Measurements from ENCODE around the gene ACSF3. TPM values are rescaled to one million over a fixed set of nuclear protein-coding genes. Genes with fewer than 3 reads are reported as not detected.
A peak's percentile ranks its signal among the peaks of the same experiment; 100 is the strongest.

Gene ACSF3
- total RNA-seq, 2 experiments from 2014 or later = 53.0 to 53.7 TPM

DNA sequence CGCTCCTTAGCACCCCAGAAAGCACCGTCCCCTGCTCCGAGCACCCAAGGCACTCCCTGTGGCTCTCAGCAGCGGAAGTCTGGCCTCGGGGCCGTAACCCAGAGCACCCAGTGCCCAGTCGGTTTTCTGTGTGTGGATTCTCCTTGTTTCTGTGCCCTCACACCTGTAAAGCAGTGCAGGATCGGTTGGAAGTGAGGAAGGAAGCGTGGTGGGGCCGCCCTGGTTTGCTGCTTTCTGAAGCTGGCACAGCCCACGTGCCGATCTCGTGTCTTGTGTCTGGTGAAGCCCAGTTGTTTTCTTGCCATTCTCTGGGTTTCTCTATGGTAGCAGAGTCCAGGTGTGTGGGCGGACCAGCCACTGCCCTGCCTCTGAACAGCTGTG is 3.7 kb downstream of the ACSF3 start:
- ATAC-seq (ENCODE audit: low read depth) = no peak

DNA sequence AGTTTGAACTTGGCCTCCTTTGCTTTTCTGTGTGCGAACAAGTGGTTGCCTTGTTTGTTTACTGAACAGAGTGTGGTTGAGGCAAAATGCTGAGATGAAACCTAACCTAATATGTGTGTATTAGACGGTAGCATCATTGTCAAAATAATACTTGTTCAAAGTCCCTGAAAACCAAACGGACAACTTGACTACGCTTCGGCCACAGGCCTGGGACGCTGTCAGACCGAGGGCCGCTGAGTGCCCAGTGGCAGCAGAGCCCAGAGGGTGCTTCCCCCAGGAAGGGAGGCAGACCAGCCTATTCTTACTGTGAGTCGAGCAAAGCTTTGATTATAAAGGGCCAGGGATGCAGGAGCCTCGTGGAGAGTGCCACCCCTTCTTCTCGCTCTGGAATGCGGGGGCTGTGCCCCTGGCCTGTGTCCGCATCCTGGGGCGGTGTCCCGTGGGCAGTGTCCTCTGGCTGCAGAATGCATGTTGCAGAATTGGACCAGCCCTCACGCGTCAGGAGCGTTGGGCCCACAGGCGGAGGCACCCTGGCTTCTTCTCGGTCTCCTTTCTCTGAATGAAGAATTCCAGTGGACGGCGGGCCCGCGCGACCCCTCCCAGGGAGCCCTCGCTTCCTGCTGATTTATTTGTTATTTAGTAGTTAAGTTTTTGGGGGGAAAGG is 5.2 kb downstream of the ACSF3 start:
- DNase-seq (no peak), ATAC-seq (ENCODE audit: low read depth) (no peak)
- POLR2A ChIA-PET = interaction anchor here (0.6 to 1.4 kb wide), 3 partner anchors 17 to 744 kb away, joined by 3 to 4 read pairs (median 3); no protein-coding TSS in a partner anchor
- peak overlapping the region; percentile 27 for H3K27ac Mint-ChIP-seq
- H3K4me1 Mint-ChIP-seq = peaks cover 54% of the 10 kb centered on the region
- H3K27me3 Mint-ChIP-seq = no peaks in the 10 kb centered on the region
- H3K4me3 Mint-ChIP-seq = peak overlapping the region; percentile 25
- peaks cover 16% of the 10 kb centered on the region for H3K36me3 Mint-ChIP-seq
- no peaks in the 10 kb centered on the region for H3K9me3 Mint-ChIP-seq

More for the DNA sequence above, 3.7 kb downstream of the ACSF3 start:
- peak overlapping the region; percentile 94 for H3K27ac Mint-ChIP-seq
- peak; percentile 48 for DNase-seq
- peak overlapping the region; percentile 76 for H3K4me3 Mint-ChIP-seq
- H3K4me1 Mint-ChIP-seq = peaks cover 54% of the 10 kb centered on the region
- POLR2A ChIA-PET = interaction anchor here (0.9 to 2.3 kb wide), 6 partner anchors 8 to 240 kb away, joined by 3 to 10 read pairs (median 4); partner anchors contain the start of genes GALNS, TRAPPC2L and ZNF778
- H3K27me3 Mint-ChIP-seq = no peaks in the 10 kb centered on the region
- peaks cover 12% of the 10 kb centered on the region for H3K36me3 Mint-ChIP-seq
- no peaks in the 10 kb centered on the region for H3K9me3 Mint-ChIP-seq

DNA sequence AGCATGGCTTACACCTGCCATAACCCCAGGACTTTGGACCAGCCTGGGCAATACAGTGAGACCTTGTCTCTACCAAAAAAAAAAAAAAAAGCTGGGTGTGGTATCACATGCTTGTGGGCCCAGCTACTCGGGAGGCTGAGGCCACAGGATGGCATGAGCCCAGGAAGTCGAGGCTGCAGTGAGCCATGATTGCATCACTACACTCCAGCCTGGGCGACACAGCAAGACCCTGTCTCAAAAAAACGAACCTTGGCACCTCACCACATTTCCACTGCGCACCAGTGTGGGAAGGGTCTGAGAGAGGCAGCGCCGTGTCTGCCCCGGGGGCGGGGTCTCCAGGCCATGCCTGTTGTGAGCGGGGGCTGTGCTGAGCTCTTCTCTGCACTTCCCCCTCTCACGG is 6.3 kb downstream of the ACSF3 start:
- Mint-ChIP-seq H3K4me3 (no peak overlapping the region), H3K27ac (peak overlapping the region; percentile 27), H3K27me3 (no peaks in the 10 kb centered on the region), H3K9me3 (no peaks in the 10 kb centered on the region), H3K4me1 (peaks cover 46% of the 10 kb centered on the region), H3K36me3 (peaks cover 14% of the 10 kb centered on the region)
- no peak for ATAC-seq (ENCODE audit: low read depth)
- POLR2A ChIA-PET = no interaction called here
- no peak for DNase-seq

DNA sequence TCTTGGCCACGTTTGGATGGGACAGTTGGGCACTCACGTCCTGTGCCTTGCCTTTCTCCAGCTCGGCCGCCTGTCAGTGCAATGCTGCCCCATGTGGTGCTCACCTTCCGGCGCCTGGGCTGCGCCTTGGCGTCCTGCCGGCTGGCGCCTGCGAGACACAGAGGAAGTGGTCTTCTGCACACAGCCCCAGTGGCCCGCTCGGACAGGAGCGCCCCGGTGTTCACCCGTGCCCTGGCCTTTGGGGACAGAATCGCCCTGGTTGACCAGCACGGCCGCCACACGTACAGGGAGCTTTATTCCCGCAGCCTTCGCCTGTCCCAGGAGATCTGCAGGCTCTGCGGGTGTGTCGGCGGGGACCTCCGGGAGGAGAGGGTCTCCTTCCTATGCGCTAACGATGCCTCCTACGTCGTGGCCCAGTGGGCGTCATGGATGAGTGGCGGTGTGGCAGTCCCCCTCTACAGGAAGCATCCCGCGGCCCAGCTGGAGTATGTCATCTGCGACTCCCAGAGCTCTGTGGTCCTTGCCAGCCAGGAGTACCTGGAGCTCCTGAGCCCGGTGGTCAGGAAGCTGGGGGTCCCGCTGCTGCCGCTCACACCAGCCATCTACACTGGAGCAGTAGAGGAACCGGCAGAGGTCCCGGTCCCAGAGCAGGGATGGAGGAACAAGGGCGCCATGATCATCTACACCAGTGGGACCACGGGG is 7.1 kb downstream of the ACSF3 start:
- no peaks in the 10 kb centered on the region for H3K27me3 Mint-ChIP-seq
- H3K4me1 Mint-ChIP-seq = peaks cover 39% of the 10 kb centered on the region
- no peak overlapping the region for H3K4me3 Mint-ChIP-seq
- no peak for ATAC-seq (ENCODE audit: low read depth)
- POLR2A ChIA-PET = no interaction called here
- H3K36me3 Mint-ChIP-seq = peaks cover 14% of the 10 kb centered on the region
- H3K27ac Mint-ChIP-seq = no peak overlapping the region
- DNase-seq = no peak
- H3K9me3 Mint-ChIP-seq = no peaks in the 10 kb centered on the region

DNA sequence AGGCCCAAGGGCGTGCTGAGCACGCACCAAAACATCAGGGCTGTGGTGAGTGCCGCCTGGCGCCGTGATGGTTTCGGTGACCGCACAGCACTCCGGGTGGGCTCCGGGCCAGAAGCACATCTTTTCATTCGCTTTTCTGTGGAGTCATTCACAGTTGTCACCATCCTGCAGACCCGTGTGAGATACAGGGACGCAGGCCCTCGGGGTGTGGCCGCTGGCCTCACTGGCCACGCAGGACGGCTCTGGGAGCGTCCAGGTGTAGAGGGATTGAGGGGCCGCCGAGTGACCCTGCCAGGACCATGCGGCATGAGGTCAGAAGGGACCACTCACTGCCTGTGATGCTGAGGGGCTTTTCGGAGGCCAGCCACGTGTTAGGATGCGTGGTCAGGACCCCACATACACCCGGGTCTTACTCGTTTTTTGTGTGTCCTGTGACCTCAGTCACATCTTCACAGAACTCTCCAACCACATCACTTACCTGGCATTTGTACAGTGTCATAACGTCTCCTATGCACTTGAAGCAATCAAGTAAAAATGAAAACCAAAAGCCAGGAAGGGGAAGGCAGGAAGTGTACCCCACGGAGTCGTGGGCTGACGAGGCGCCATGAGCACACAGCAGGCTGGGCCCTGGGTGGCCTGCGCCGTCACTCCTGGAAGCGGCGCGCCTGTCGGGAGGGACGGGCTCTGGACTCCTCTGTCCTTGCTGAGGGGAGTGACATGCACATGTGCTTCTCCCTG is 7.8 kb downstream of the ACSF3 start:
- no peak for DNase-seq
- H3K4me3 Mint-ChIP-seq = no peak overlapping the region
- no peaks in the 10 kb centered on the region for H3K9me3 Mint-ChIP-seq
- POLR2A ChIA-PET = no interaction called here
- no peak for ATAC-seq (ENCODE audit: low read depth)
- peaks cover 14% of the 10 kb centered on the region for H3K36me3 Mint-ChIP-seq
- peaks cover 33% of the 10 kb centered on the region for H3K4me1 Mint-ChIP-seq
- H3K27ac Mint-ChIP-seq = peak overlapping the region; percentile 21
- no peaks in the 10 kb centered on the region for H3K27me3 Mint-ChIP-seq

DNA sequence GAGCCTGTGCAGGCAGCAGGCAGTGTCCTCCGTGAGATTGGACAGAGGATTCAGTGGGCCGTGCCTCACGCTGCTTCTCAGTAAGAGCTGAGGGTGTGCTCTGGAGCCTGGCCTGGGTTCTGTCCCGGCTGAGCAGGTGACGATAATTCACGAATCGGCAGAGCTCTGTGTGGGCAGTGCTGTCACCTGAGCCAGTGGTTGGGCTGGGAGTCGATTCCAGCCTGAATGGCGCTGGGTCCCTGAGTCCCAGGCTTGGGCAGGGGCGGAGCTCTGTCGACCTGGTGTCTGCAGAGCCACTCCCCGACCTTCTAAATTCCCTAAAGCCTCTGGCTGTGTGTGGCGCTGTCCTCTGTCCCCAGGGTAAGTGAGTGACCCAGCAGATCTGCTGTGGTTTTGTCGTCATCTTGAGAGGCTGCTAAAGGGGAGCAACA is 8.4 kb downstream of the ACSF3 start:
- DNase-seq (no peak), ATAC-seq (ENCODE audit: low read depth) (no peak)
- H3K4me1 Mint-ChIP-seq = peaks cover 27% of the 10 kb centered on the region
- POLR2A ChIA-PET = no interaction called here
- peaks cover 14% of the 10 kb centered on the region for H3K36me3 Mint-ChIP-seq
- H3K27ac Mint-ChIP-seq = peak overlapping the region; percentile 21
- H3K4me3 Mint-ChIP-seq = no peak overlapping the region
- H3K9me3 Mint-ChIP-seq = no peaks in the 10 kb centered on the region
- H3K27me3 Mint-ChIP-seq = no peaks in the 10 kb centered on the region

DNA sequence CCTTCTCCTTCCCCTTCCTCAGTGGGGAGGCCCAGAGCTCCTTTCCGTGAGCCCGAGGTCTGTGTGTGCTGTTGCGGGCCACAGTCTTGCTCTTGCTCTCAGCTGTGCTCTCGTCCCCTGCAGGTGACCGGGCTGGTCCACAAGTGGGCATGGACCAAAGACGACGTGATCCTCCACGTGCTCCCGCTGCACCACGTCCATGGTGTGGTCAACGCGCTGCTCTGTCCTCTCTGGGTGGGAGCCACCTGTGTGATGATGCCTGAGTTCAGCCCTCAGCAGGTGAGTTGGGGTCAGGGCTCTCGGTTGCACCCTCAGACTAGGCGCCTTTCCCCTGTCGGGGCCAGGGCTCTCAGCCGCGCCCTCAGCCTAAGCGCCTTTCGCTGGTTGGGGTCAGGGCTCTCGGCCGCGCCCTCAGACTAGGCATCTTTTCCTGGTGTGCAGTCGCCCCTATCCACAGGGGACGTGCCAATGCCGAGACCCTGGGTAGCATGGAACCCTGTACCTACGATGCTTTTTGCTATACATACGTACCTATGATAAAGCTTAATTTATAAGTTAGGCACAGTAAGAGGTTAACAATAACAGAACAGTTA is 8.9 kb downstream of the ACSF3 start:
- ATAC-seq (ENCODE audit: low read depth) (no peak), DNase-seq (no peak)
- peaks cover 17% of the 10 kb centered on the region for H3K36me3 Mint-ChIP-seq
- H3K4me1 Mint-ChIP-seq = peaks cover 24% of the 10 kb centered on the region
- H3K9me3 Mint-ChIP-seq = no peaks in the 10 kb centered on the region
- H3K27me3 Mint-ChIP-seq = no peaks in the 10 kb centered on the region
- H3K27ac Mint-ChIP-seq = peak overlapping the region; percentile 16
- POLR2A ChIA-PET = no interaction called here
- H3K4me3 Mint-ChIP-seq = no peak overlapping the region

DNA sequence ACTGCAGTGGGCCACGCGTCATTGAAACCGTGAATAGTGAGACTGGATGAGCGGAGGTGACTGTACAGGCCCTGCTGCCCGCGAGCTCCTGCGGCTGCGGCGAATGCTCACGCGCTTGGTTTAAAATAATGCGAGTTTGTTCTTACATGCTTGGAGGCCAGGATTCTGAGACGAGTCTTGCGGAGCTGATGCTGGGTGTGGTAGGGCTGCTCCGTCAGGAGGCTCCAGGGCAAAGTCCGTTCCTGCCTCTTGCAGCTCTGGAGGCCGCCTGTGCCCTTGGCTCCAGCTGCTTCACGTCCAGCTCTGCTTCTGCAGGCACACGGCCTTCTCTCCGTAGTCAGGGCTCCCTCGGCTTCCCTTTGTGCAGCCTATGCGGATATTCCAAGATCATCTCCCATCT is 9.5 kb downstream of the ACSF3 start:
- no peaks in the 10 kb centered on the region for H3K27me3 Mint-ChIP-seq
- no peak for DNase-seq
- no peaks in the 10 kb centered on the region for H3K9me3 Mint-ChIP-seq
- no peak overlapping the region for H3K27ac Mint-ChIP-seq
- H3K4me3 Mint-ChIP-seq = no peak overlapping the region
- peaks cover 19% of the 10 kb centered on the region for H3K36me3 Mint-ChIP-seq
- no peak for ATAC-seq (ENCODE audit: low read depth)
- POLR2A ChIA-PET = no interaction called here
- peaks cover 18% of the 10 kb centered on the region for H3K4me1 Mint-ChIP-seq

DNA sequence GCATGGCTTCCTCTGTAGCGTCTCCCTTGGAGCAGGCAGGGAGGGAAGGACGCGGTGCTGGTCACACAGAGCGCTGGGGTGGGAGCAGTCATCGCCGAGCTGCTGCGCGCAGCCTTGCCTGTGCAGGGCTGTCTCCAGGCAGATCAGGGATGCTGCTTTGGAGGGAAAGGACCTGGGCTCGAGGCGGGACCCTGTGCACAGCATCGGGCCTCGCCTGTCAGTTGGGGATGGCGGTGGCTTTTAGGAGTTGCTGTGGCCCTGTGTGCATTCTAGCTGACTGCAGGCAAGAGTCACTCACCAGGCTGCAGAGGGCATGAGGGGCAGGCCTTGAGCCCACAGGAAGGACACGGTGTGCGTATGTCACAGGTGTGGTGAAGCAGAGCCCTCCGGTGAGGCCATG is 10.1 kb downstream of the ACSF3 start:
- Mint-ChIP-seq H3K27ac (no peak overlapping the region), H3K9me3 (no peaks in the 10 kb centered on the region), H3K4me3 (no peak overlapping the region), H3K4me1 (peaks cover 14% of the 10 kb centered on the region), H3K36me3 (peaks cover 23% of the 10 kb centered on the region), H3K27me3 (no peaks in the 10 kb centered on the region)
- DNase-seq = no peak
- no peak for ATAC-seq (ENCODE audit: low read depth)
- POLR2A ChIA-PET = no interaction called here

DNA sequence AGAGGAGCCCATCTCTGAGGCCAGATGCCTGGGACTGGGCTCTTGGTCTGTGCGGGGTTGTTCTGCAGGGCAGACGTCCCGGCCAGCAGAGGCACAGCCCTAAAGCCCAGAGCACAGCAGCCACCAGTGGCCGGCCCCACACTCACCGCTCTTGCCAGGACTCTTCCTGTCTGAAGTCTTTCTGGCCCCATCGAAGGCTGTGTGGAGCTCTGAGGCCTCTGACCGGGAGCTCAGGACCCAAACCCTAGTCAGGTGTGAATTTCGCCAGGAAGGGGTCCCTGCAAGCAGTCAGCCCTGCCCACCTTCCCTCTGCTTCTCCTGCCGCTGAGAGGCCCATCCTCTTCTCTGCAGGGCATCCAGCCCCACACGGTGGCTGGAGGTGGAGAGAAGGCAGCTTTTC is 10.7 kb downstream of the ACSF3 start:
- Mint-ChIP-seq H3K36me3 (peaks cover 21% of the 10 kb centered on the region), H3K4me3 (no peak overlapping the region), H3K27ac (no peak overlapping the region), H3K27me3 (no peaks in the 10 kb centered on the region), H3K4me1 (peaks cover 14% of the 10 kb centered on the region), H3K9me3 (no peaks in the 10 kb centered on the region)
- DNase-seq (no peak), ATAC-seq (ENCODE audit: low read depth) (no peak)
- POLR2A ChIA-PET = no interaction called here

DNA sequence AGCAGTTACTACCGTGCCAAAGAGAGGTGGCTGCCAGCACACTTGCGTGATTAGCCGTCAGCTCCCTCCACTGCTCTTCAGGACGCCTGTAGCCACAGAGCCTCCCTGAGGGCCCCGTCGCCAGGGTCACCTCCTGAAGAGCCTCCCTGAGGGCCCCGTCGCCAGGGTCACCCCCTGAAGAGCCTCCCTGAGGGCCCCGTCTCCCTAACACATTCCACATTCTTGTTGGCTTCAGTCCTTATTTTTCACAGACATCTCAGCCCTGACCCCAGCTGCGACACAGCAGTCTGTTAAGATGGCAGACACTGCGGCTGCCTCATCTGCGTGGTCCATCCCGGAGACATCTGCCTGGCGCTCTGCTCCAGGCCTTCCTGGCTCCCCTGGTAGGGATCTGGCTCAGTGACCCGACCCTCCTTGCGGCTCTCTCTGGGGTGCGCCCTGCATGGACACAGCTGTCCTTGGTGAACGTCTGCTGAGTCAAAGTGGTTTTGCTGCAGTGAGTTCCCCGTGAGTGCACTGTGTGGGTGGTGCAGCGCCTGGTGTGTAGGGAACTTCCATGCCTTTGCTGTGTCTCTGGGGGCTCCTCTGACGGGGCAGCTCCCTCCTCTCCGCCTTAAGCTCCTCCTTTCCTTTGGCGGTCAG is 11.4 kb downstream of the ACSF3 start:
- Mint-ChIP-seq H3K27ac (no peak overlapping the region), H3K9me3 (no peaks in the 10 kb centered on the region), H3K27me3 (no peaks in the 10 kb centered on the region), H3K4me1 (peaks cover 10% of the 10 kb centered on the region), H3K36me3 (peaks cover 17% of the 10 kb centered on the region), H3K4me3 (no peak overlapping the region)
- DNase-seq (no peak), ATAC-seq (ENCODE audit: low read depth) (no peak)
- POLR2A ChIA-PET = interaction anchor here (1.2 to 1.9 kb wide), 2 partner anchors 8 to 39 kb away, joined by 3 to 9 read pairs; no protein-coding TSS in a partner anchor

DNA sequence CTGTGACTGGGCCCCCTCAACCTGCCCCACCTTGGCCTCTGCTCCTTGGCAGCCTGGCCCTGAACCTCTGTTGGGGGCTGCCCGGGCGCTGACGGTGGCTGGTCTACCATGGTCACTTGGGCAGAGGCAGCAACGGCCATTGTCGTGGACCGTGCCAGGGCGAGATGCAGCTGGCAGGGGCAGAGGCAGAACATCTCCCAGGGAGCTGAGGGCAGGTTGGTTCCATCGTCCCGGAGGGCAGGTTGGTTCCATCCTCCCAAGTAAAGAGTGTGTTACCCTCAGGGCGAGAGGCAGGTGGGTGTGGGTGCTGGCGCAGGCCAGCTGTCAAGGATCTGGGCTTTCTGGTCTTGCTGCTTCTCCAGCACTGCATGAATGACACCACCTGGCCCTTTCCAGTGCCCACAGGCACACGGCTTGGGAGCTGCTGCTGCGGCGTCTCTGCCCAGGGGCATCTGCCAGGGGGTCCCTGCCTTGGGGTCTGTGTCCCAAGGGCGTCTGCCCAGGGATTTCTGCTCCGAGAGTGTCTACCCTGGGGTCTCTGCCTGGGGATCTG is 12.0 kb downstream of the ACSF3 start:
- H3K36me3 Mint-ChIP-seq = peaks cover 18% of the 10 kb centered on the region
- no peaks in the 10 kb centered on the region for H3K27me3 Mint-ChIP-seq
- DNase-seq (no peak), ATAC-seq (ENCODE audit: low read depth) (no peak)
- no peak overlapping the region for H3K4me3 Mint-ChIP-seq
- H3K9me3 Mint-ChIP-seq = no peaks in the 10 kb centered on the region
- POLR2A ChIA-PET = interaction anchor here (1.2 to 1.9 kb wide), 2 partner anchors 9 to 39 kb away, joined by 3 to 9 read pairs; no protein-coding TSS in a partner anchor
- no peak overlapping the region for H3K27ac Mint-ChIP-seq
- H3K4me1 Mint-ChIP-seq = peaks cover 8% of the 10 kb centered on the region

All from activated naive CD8-positive, alpha-beta T cell treated with anti-CD3 and anti-CD28 coated beads, Interleukin-2, amount 10 ng/mL, durations not matched to agents 7 days and 5 days (primary cell).